GM15510 (cell line): ENCODE data around the gene KCNAB1.

Source experiments
- POLR2A ChIP-seq: IDR thresholded peaks from 3 replicates; pipeline ENCODE4 v1.6.1; 2011; ENCODE audit warnings: borderline replicate concordance; ENCODE audit not compliant: insufficient read length; ENCODE audit errors: extremely low read depth

The KCNAB1 gene

GRCh38 chr3:156271995-156272719 lies 151.8 kb downstream of the KCNAB1 start:
- no peak for TF ChIP-seq POLR2A

GRCh38 chr3:156273111-156273694 lies 152.8 kb downstream of the KCNAB1 start:
- no peak for TF ChIP-seq POLR2A

- no peak for TF ChIP-seq POLR2A
These were observed 154.4 kb downstream of the KCNAB1 start for GRCh38 chr3:156274791-156275190.

GRCh38 chr3:156285626-156286025 lies 165.2 kb downstream of the KCNAB1 start:
- TF ChIP-seq POLR2A = no peak

GRCh38 chr3:156290924-156291271 lies 170.5 kb downstream of the KCNAB1 start:
- TF ChIP-seq POLR2A = no peak

GRCh38 chr3:156291272-156292123 lies 171.1 kb downstream of the KCNAB1 start:
- TF ChIP-seq POLR2A = no peak

- TF ChIP-seq POLR2A = no peak
These were observed 173.2 kb downstream of the KCNAB1 start for GRCh38 chr3:156293566-156293965.

- TF ChIP-seq POLR2A = no peak
These were observed 177.2 kb downstream of the KCNAB1 start for GRCh38 chr3:156297582-156297981.

- TF ChIP-seq POLR2A = no peak
These were observed 177.6 kb downstream of the KCNAB1 start for GRCh38 chr3:156298014-156298413.

- no peak for TF ChIP-seq POLR2A
These were observed 178.6 kb downstream of the KCNAB1 start for GRCh38 chr3:156298938-156299337.

GRCh38 chr3:156299569-156299968 lies 179.2 kb downstream of the KCNAB1 start:
- no peak for TF ChIP-seq POLR2A

- TF ChIP-seq POLR2A = no peak
These were observed 180.0 kb downstream of the KCNAB1 start for GRCh38 chr3:156300371-156300770.

GRCh38 chr3:156300929-156301840 lies 180.8 kb downstream of the KCNAB1 start:
- TF ChIP-seq POLR2A = no peak

GRCh38 chr3:156303001-156303707 lies 182.8 kb downstream of the KCNAB1 start:
- TF ChIP-seq POLR2A = no peak
